A549 (cell line): Measurements from ENCODE around the gene DPEP2. TPM values are rescaled to one million over a fixed set of nuclear protein-coding genes. Genes with fewer than 3 reads are reported as not detected.

ENCODE experiments used
- ATAC-seq, 2 experiments: fragments of 200-7000 bp in 1 of 2; fragments of >200 bp in 1 of 2; cut with Nextera tagmentation in 1 of 2; cut with Tn5 transposase in 1 of 2; 3 replicates each; pipeline versions ENCODE4 v1.8.0 to v1.9.1; 2018 to 2020; ENCODE audit warnings: mild to moderate bottlenecking in 1 of 2, moderate library complexity in 1 of 2
- CTCF ChIA-PET: fragments of 300-600 bp; sonication (Branson Sonifier 250); formaldehyde crosslinking; extraction: SDS; loops from one replicate; lab custom pipeline; 2021; ENCODE audit warnings: antibody characterized with exemption, inconsistent platforms; lab: Yijun Ruan, JAX
- POLR2A ChIA-PET: fragments of 350-600 bp; formaldehyde crosslinking; extraction: SDS; loops from one replicate; lab custom pipeline; 2021; ENCODE audit warnings: antibody characterized with exemption, inconsistent platforms; lab: Yijun Ruan, JAX
- DNase-seq, 2 experiments: peaks; one replicate each; pipeline versions ENCODE4 v3.0.0 to v3.0.0-alpha.2; 2011 to 2016; ENCODE audit warnings: low read depth in 1 of 2, low spot score in 1 of 2
- FAIRE-seq: peaks from 2 replicates; lab custom pipeline; 2011; peaks lifted over from hg19 to GRCh38; lab: Jason Lieb, UNC
- H3K27ac ChIP-seq, 2 experiments: fragments of >200 bp; sonication (Bioruptor Twin); formaldehyde crosslinking; 3 replicates each; pipeline ENCODE4 v1.5.1; 2016 to 2017
- H3K4me1 ChIP-seq: fragments of >200 bp; sonication (Bioruptor Twin); formaldehyde crosslinking; 3 replicates; pipeline ENCODE4 v1.6.1; 2016
- H3K4me2 ChIP-seq: fragments of >200 bp; sonication (Bioruptor Twin); formaldehyde crosslinking; 3 replicates; pipeline ENCODE4 v1.6.1; 2016
- H3K4me3 ChIP-seq: fragments of >200 bp; sonication (Bioruptor Twin); formaldehyde crosslinking; 3 replicates; pipeline ENCODE4 v1.5.1; 2016
- H3K9me3 ChIP-seq: fragments of >200 bp; sonication (Bioruptor Twin); formaldehyde crosslinking; 3 replicates; pipeline ENCODE4 v1.6.1; 2016
- BCL3 ChIP-seq: fragments of >200 bp; sonication (Bioruptor Twin); formaldehyde crosslinking; IDR thresholded peaks from 3 replicates; pipeline ENCODE4 v1.6.1; 2016
- BHLHE40 ChIP-seq: IDR thresholded peaks from 2 replicates; pipeline ENCODE4 v1.6.1; 2012; ENCODE audit warnings: low read depth, low read length, inconsistent platforms
- CBX2 ChIP-seq: fragments of 200-600 bp; sonication (generic); IDR thresholded peaks from 2 replicates; pipeline ENCODE4 v1.6.1; 2016; ENCODE audit warnings: low read depth, mild to moderate bottlenecking, borderline replicate concordance
- CBX8 ChIP-seq: fragments of 200-600 bp; sonication (generic); IDR thresholded peaks from 2 replicates; pipeline ENCODE4 v1.6.1; 2016
- E2F6 ChIP-seq: IDR thresholded peaks from 2 replicates; pipeline ENCODE4 v1.6.1; 2012; ENCODE audit warnings: low read depth, borderline replicate concordance
- EHMT2 ChIP-seq: fragments of 200-600 bp; sonication (generic); IDR thresholded peaks from 2 replicates; pipeline ENCODE4 v1.6.1; 2016; ENCODE audit warnings: antibody characterized with exemption, low read depth, mild to moderate bottlenecking, moderate library complexity
- EP300 ChIP-seq, 2 experiments: fragments of >200 bp; sonication (Bioruptor Twin); formaldehyde crosslinking; IDR thresholded peaks; 2 replicates in 1 of 2; 3 replicates in 1 of 2; pipeline ENCODE4 v1.6.1; 2016 to 2017
- ESRRA ChIP-seq: fragments of 150-350 bp; IDR thresholded peaks from 2 replicates; pipeline ENCODE4 v1.6.1; 2014; ENCODE audit warnings: mild to moderate bottlenecking, low read length, borderline replicate concordance
- FOSB ChIP-seq: fragments of 250-450 bp; sonication (Bioruptor Pico); IDR thresholded peaks from 2 replicates; pipeline ENCODE4 v1.5.0; 2020; ENCODE audit warnings: mild to moderate bottlenecking, moderate library complexity
- FOXS1 ChIP-seq: fragments of 250-450 bp; sonication (Bioruptor Pico); IDR thresholded peaks from 2 replicates; pipeline ENCODE4 v1.5.0; 2020; ENCODE audit warnings: mild to moderate bottlenecking, moderate library complexity
- GATA3 ChIP-seq: IDR thresholded peaks from 2 replicates; pipeline ENCODE4 v1.6.1; 2012; ENCODE audit warnings: borderline replicate concordance
- HEYL ChIP-seq: fragments of 250-450 bp; sonication (Bioruptor Pico); IDR thresholded peaks from 2 replicates; pipeline ENCODE4 v1.8.0; 2021; ENCODE audit warnings: mild to moderate bottlenecking, moderate library complexity
- HOXB5 ChIP-seq: fragments of 250-450 bp; sonication (Bioruptor Pico); IDR thresholded peaks from 2 replicates; pipeline ENCODE4 v1.5.0; 2020; ENCODE audit warnings: mild to moderate bottlenecking, moderate library complexity
- JUNB ChIP-seq: fragments of >200 bp; sonication (Bioruptor Twin); formaldehyde crosslinking; IDR thresholded peaks from 2 replicates; pipeline ENCODE4 v1.6.1; 2016
- KDM1A ChIP-seq: fragments of 200-600 bp; sonication (generic); IDR thresholded peaks from 2 replicates; pipeline ENCODE4 v1.6.1; 2016; ENCODE audit warnings: low read depth, mild to moderate bottlenecking
- MAFK ChIP-seq: fragments of 450-650 bp; IDR thresholded peaks from 2 replicates; pipeline ENCODE4 v1.6.1; 2014; ENCODE audit not compliant: partially characterized antibody
- MAZ ChIP-seq: fragments of 150-350 bp; IDR thresholded peaks from 2 replicates; pipeline ENCODE4 v1.6.1; 2014; ENCODE audit warnings: antibody characterized with exemption, low read depth, low read length, borderline replicate concordance
- MYC ChIP-seq: IDR thresholded peaks from 2 replicates; pipeline ENCODE4 v1.6.1; 2012; ENCODE audit warnings: mild to moderate bottlenecking, inconsistent platforms, low read length, improper control_type of control experiment, borderline replicate concordance
- NR3C1 ChIP-seq: fragments of >200 bp; sonication (Bioruptor Twin); formaldehyde crosslinking; IDR thresholded peaks from 3 replicates; pipeline ENCODE4 v1.6.1; 2017
- POLR2A ChIP-seq: IDR thresholded peaks from 2 replicates; pipeline ENCODE4 v1.6.1; 2012; ENCODE audit warnings: mild to moderate bottlenecking, low read length
- POLR2AphosphoS2 ChIP-seq: conservative IDR thresholded peaks from 2 replicates; pipeline ENCODE4 v1.6.1; 2012; ENCODE audit warnings: low read length, improper control_type of control experiment, inconsistent platforms
- RARB ChIP-seq: fragments of 250-450 bp; sonication (Bioruptor Pico); IDR thresholded peaks from 2 replicates; pipeline ENCODE4 v1.8.0; 2021; ENCODE audit warnings: mild to moderate bottlenecking, moderate library complexity
- REST ChIP-seq: fragments of 200-600 bp; sonication (generic); IDR thresholded peaks from 2 replicates; pipeline ENCODE4 v1.6.1; 2016; ENCODE audit warnings: antibody characterized with exemption, mild to moderate bottlenecking, moderate library complexity
- RFX5 ChIP-seq: fragments of 450-650 bp; IDR thresholded peaks from 2 replicates; pipeline ENCODE4 v1.7.1; 2014; ENCODE audit warnings: antibody characterized with exemption, mild to moderate bottlenecking, moderate library complexity
- SREBF2 ChIP-seq: fragments of 450-650 bp; IDR thresholded peaks from 2 replicates; pipeline ENCODE4 v1.6.1; 2014; ENCODE audit warnings: mild to moderate bottlenecking, moderate library complexity
- ZC3H11A ChIP-seq: fragments of 450-650 bp; IDR thresholded peaks from 2 replicates; pipeline ENCODE4 v1.6.1; 2014; ENCODE audit warnings: antibody characterized with exemption, mild to moderate bottlenecking
- ZFP36 ChIP-seq: fragments of 450-650 bp; IDR thresholded peaks from 2 replicates; pipeline ENCODE4 v1.6.1; 2014; ENCODE audit warnings: borderline replicate concordance; ENCODE audit not compliant: partially characterized antibody
- WGBS: methylation state at CpG from one replicate; pipeline ENCODE4 v1.1.6; 2017; ENCODE audit errors: missing lambda C conversion rate; 5-methylcytosine and 5-hydroxymethylcytosine counted together
- polyA plus RNA-seq, 4 experiments: library from polyadenylated mRNA; depleted of rRNA in 3 of 4; stranded (reverse); fragments of >200 nt; fragmentation: RNase III in 1 of 4; extraction: RNeasy Plus Mini Kit Qiagen cat#74134 plus additional on column Dnase treatment in 1 of 4; gene quantifications; 2 replicates in 3 of 4; 3 replicates in 1 of 4; pipeline ENCODE4 v1.2.3, GENCODE V29; 2011 to 2017
- TF ChIP-seq, protein P1 (sequence below): IDR thresholded peaks from 2 replicates; pipeline ENCODE4 v1.6.1; 2012
- TF ChIP-seq, protein P2 (sequence below): fragments of >200 bp; sonication (Bioruptor Twin); formaldehyde crosslinking; IDR thresholded peaks from 3 replicates; pipeline ENCODE4 v1.5.1; 2016
- TF ChIP-seq, protein P3 (sequence below): IDR thresholded peaks from 2 replicates; pipeline ENCODE4 v1.6.1; 2012
- TF ChIP-seq, protein P4 (sequence below): fragments of 150-350 bp; IDR thresholded peaks from 2 replicates; pipeline ENCODE4 v1.6.1; 2014; ENCODE audit warnings: low read depth, mild to moderate bottlenecking, low read length

DPEP2 gene
- polyA plus RNA-seq, 2 of the 4 experiments (the other 2 are of a cell fraction): not detected

DNA sequence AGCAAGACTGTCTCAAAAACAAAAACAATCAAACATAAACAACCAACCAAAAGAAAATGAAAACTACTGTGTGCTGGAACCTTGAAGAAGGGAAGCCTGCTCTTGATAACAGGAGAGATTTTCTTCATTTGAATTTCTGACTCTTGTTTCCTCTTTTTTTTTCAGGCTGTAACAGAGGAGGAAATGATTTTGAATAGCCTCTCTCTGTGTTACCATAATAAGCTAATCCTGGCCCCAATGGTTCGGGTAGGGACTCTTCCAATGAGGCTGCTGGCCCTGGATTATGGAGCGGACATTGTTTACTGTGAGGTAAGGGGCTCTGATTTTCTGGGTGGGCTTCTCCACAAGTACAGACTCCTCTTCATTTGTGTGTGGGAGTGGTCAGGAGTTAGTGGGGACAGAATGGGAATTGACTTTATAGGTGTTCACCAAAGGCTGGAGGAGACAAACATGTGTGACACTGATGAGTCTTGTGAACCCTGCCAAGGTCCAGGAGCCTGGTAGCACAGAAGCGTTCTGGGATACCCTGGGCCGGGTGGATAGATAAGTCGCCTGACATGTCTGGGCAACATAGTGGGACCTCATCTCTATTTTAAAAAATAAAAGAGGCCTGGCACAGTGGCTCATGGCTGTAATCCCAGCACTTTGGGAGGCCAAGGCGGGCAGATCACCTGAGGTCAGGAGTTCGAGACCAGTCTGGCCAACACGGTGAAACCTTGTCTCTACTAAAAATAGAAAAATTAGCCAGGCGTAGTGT is 38.7 kb upstream of the DPEP2 start:
- ChIA-PET POLR2A (no interaction called here), CTCF (interaction anchor here (0.7 to 1.6 kb wide), 5 partner anchors 9 to 54 kb away, joined by 3 to 5 read pairs (median 3); no protein-coding TSS in a partner anchor)
- H3K4me1 ChIP-seq: no peaks in the 10 kb centered on the region
- DNase-seq (no peak), ATAC-seq (no peak), FAIRE-seq (no peak)
- 94% methylated on average over 9 of the region's 9 CpGs for WGBS
- no peak overlapping the region for H3K4me3 ChIP-seq
- no peaks in the 10 kb centered on the region for H3K9me3 ChIP-seq
- no peak overlapping the region for H3K27ac ChIP-seq
- no peak overlapping the region for H3K4me2 ChIP-seq
- TF ChIP-seq MYC (no peak), POLR2AphosphoS2 (no peak), CBX8 (no peak), FOSB (CRISPR knock-in tag) (no peak), ESRRA (no peak), JUNB (no peak), EP300 (IDR thresholded peaks at IDR 0.05) (no peak), SREBF2 (no peak), EHMT2 (no peak), E2F6 (no peak), HOXB5 (no peak), MAZ (no peak), FOXS1 (no peak), REST (no peak)
- TF ChIP-seq, protein P1, sequence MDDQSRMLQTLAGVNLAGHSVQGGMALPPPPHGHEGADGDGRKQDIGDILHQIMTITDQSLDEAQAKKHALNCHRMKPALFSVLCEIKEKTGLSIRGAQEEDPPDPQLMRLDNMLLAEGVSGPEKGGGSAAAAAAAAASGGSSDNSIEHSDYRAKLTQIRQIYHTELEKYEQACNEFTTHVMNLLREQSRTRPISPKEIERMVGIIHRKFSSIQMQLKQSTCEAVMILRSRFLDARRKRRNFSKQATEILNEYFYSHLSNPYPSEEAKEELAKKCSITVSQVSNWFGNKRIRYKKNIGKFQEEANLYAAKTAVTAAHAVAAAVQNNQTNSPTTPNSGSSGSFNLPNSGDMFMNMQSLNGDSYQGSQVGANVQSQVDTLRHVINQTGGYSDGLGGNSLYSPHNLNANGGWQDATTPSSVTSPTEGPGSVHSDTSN: no peak
- TF ChIP-seq, protein P2, sequence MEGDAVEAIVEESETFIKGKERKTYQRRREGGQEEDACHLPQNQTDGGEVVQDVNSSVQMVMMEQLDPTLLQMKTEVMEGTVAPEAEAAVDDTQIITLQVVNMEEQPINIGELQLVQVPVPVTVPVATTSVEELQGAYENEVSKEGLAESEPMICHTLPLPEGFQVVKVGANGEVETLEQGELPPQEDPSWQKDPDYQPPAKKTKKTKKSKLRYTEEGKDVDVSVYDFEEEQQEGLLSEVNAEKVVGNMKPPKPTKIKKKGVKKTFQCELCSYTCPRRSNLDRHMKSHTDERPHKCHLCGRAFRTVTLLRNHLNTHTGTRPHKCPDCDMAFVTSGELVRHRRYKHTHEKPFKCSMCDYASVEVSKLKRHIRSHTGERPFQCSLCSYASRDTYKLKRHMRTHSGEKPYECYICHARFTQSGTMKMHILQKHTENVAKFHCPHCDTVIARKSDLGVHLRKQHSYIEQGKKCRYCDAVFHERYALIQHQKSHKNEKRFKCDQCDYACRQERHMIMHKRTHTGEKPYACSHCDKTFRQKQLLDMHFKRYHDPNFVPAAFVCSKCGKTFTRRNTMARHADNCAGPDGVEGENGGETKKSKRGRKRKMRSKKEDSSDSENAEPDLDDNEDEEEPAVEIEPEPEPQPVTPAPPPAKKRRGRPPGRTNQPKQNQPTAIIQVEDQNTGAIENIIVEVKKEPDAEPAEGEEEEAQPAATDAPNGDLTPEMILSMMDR: no peak
- TF ChIP-seq, protein P3, sequence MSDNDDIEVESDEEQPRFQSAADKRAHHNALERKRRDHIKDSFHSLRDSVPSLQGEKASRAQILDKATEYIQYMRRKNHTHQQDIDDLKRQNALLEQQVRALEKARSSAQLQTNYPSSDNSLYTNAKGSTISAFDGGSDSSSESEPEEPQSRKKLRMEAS: no peak

GRCh38 chr16:68035227-68035626 is 35.9 kb upstream of the DPEP2 start:
- H3K27ac ChIP-seq: no peak overlapping the region
- H3K4me3 ChIP-seq: no peak overlapping the region
- DNase-seq (no peak), FAIRE-seq (no peak), ATAC-seq (no peak)
- no peaks in the 10 kb centered on the region for H3K9me3 ChIP-seq
- ChIA-PET CTCF (interaction anchor here (1.0 to 1.4 kb wide), 3 partner anchors 8 to 219 kb away, joined by 3 to 4 read pairs (median 3); no protein-coding TSS in a partner anchor), POLR2A (no interaction called here)
- no peak overlapping the region for H3K4me2 ChIP-seq
- H3K4me1 ChIP-seq: no peaks in the 10 kb centered on the region
- 90% methylated on average over 2 of the region's 2 CpGs for WGBS
- TF ChIP-seq, protein P4, sequence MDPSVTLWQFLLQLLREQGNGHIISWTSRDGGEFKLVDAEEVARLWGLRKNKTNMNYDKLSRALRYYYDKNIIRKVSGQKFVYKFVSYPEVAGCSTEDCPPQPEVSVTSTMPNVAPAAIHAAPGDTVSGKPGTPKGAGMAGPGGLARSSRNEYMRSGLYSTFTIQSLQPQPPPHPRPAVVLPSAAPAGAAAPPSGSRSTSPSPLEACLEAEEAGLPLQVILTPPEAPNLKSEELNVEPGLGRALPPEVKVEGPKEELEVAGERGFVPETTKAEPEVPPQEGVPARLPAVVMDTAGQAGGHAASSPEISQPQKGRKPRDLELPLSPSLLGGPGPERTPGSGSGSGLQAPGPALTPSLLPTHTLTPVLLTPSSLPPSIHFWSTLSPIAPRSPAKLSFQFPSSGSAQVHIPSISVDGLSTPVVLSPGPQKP: no peak
- TF ChIP-seq RARB (CRISPR knock-in tag) (no peak), RFX5 (no peak), NR3C1 (no peak), ZFP36 (no peak), BHLHE40 (no peak), CBX8 (no peak), EP300 (IDR thresholded peaks at IDR 0.05) (no peak), HEYL (CRISPR knock-in tag) (no peak), POLR2A (no peak), CBX2 (no peak), GATA3 (no peak), ZC3H11A (no peak), BCL3 (no peak), MAFK (no peak), KDM1A (no peak)
